Gastrocnemius medialis (tissue), 4 donors: ENCODE data around the gene VAV2. TPM values are rescaled to one million over a fixed set of nuclear protein-coding genes. Genes with fewer than 3 reads are reported as not detected.

Experiments
- ATAC-seq, 2 donors: fragments of 150-250 bp; one replicate each; pipeline ENCODE4 v1.9.1; 2016
- DNase-seq, 2 donors: peaks; one replicate each; pipeline ENCODE4 v3.0.0-alpha.2; 2019
- H3K27ac ChIP-seq, 4 donors: fragments of 200-600 bp; sonication (generic); 1 replicate in 1 of 4; 2 replicates in 3 of 4; pipeline ENCODE4 v1.5.1; 2016 to 2018; ENCODE audit warnings: mild to moderate bottlenecking in 2 of 4, moderate library complexity in 1 of 4
- H3K27me3 ChIP-seq, 3 donors: fragments of 200-600 bp; sonication (generic) in 2 of 3; 1 replicate in 1 of 3; 2 replicates in 2 of 3; pipeline versions ENCODE4 v1.5.1 to v1.6.0; 2016 to 2019; ENCODE audit warnings: mild to moderate bottlenecking in 1 of 3, moderate library complexity in 1 of 3
- H3K36me3 ChIP-seq, 2 donors: fragments of 200-600 bp; sonication (generic) in 1 of 2; one replicate each; pipeline ENCODE4 v1.5.1; 2017 to 2018
- H3K4me1 ChIP-seq, 2 donors: fragments of 200-600 bp; sonication (generic) in 1 of 2; one replicate each; pipeline ENCODE4 v1.5.1; 2016 to 2017; ENCODE audit warnings: mild to moderate bottlenecking in 2 of 2
- H3K4me3 ChIP-seq, 4 donors: fragments of 200-600 bp; sonication (generic) in 3 of 4; 1 replicate in 1 of 4; 2 replicates in 3 of 4; pipeline ENCODE4 v1.5.1; 2016 to 2019; ENCODE audit warnings: mild to moderate bottlenecking in 2 of 4
- H3K9me3 ChIP-seq, 3 donors: fragments of 200-600 bp; sonication (generic) in 2 of 3; 1 replicate in 1 of 3; 2 replicates in 2 of 3; pipeline ENCODE4 v1.5.1; 2016 to 2019
- POLR2A ChIP-seq, 2 donors: fragments of 450-650 bp; IDR thresholded peaks; one replicate each; pipeline ENCODE4 v1.6.1; 2017; ENCODE audit warnings: antibody characterized with exemption in 2 of 2, mild to moderate bottlenecking in 2 of 2, moderate library complexity in 2 of 2
- in situ Hi-C, 4 donors: fragments of 200-750 bp; cut with MboI; loops; one replicate each; pipeline versions ENCODE4 v1.15.0 to v1.8.0; 2017; ENCODE audit warnings: low sequenced_read_pairs in 4 of 4
- intact Hi-C: fragments of 100-400 bp; cut with DNase I; formaldehyde crosslinking; loops from one replicate; pipeline ENCODE4 v1.15.1; 2023; ENCODE audit warnings: low total_unique reads
- total RNA-seq, 4 donors: library from RNA; depleted of rRNA; stranded (reverse); fragments of >200 nt; gene quantifications; one replicate each; pipeline versions ENCODE4 v1.1.0 to v1.2.3, GENCODE V29; 2016
- TF ChIP-seq, protein P1 (sequence below), 5 experiments: fragments of 450-650 bp in 3 of 5; fragments of 200-600 bp in 2 of 5; sonication (generic) in 2 of 5; IDR thresholded peaks in 4 of 5; conservative IDR thresholded peaks in 1 of 5; 1 replicate in 4 of 5; 2 replicates in 1 of 5; pipeline ENCODE4 v1.5.1; 2016 to 2019; ENCODE audit warnings: antibody characterized with exemption in 5 of 5, mild to moderate bottlenecking in 3 of 5, moderate library complexity in 3 of 5

VAV2 gene
- total RNA-seq, 4 donors from 2014 or later = 0.51 to 1.2 (median 0.97) TPM

- Histone ChIP-seq H3K27ac (no peak overlapping the region), H3K4me3 (no peak overlapping the region), H3K9me3 (no peaks in the 10 kb centered on the region), H3K4me1 (peaks cover 3% of the 10 kb centered on the region in 2 donors), H3K27me3 (peaks cover 11 to 15% (median 11%) of the 10 kb centered on the region in 3 donors), H3K36me3 (no peaks in the 10 kb centered on the region)
- TF ChIP-seq, protein P1, sequence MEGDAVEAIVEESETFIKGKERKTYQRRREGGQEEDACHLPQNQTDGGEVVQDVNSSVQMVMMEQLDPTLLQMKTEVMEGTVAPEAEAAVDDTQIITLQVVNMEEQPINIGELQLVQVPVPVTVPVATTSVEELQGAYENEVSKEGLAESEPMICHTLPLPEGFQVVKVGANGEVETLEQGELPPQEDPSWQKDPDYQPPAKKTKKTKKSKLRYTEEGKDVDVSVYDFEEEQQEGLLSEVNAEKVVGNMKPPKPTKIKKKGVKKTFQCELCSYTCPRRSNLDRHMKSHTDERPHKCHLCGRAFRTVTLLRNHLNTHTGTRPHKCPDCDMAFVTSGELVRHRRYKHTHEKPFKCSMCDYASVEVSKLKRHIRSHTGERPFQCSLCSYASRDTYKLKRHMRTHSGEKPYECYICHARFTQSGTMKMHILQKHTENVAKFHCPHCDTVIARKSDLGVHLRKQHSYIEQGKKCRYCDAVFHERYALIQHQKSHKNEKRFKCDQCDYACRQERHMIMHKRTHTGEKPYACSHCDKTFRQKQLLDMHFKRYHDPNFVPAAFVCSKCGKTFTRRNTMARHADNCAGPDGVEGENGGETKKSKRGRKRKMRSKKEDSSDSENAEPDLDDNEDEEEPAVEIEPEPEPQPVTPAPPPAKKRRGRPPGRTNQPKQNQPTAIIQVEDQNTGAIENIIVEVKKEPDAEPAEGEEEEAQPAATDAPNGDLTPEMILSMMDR (IDR thresholded peaks at IDR 0.05 in 4 of 5, conservative IDR thresholded peaks at IDR 0.05 in 1 of 5) = no peak
- TF ChIP-seq POLR2A (IDR thresholded peaks at IDR 0.05) = no peak
- intact Hi-C loops (no loop called here), in situ Hi-C loops (no loop called here)
- ATAC-seq (no peak), DNase-seq (no peak)
These were observed 58.6 kb downstream of the VAV2 start for GRCh38 chr9:133933426-133934026.

DNA sequence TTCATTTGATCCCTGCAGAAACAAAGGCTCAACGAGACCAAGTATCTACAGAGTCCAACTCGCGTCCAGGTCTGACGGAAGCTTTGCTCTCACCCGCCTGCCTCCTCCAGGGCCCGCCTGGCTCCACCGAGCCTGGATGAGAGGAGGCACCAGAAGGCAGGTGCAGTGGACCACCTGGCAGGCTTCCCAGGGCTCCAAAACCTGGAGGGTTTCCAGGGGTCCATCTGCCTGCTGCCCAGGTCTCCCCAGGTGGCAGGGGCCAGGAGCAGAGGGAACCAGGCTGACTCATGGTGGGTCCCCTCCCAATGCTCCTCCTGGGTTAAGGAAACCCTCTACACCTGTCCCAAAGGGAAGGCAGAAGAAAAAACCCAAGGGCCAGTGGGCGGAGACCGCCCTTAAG is 59.5 kb downstream of the VAV2 start:
- no peaks in the 10 kb centered on the region for H3K36me3 ChIP-seq
- ATAC-seq (no peak), DNase-seq (no peak)
- in situ Hi-C loops (no loop called here), intact Hi-C loops (no loop called here)
- H3K27me3 ChIP-seq = peaks cover 11 to 15% (median 11%) of the 10 kb centered on the region in 3 donors
- H3K9me3 ChIP-seq = no peaks in the 10 kb centered on the region
- peaks cover 3% of the 10 kb centered on the region in 2 donors for H3K4me1 ChIP-seq
- H3K27ac ChIP-seq = no peak overlapping the region
- TF ChIP-seq POLR2A (IDR thresholded peaks at IDR 0.05) = no peak
- TF ChIP-seq, protein P1 (IDR thresholded peaks at IDR 0.05 in 4 of 5, conservative IDR thresholded peaks at IDR 0.05 in 1 of 5) = no peak
- no peak overlapping the region for H3K4me3 ChIP-seq

DNA sequence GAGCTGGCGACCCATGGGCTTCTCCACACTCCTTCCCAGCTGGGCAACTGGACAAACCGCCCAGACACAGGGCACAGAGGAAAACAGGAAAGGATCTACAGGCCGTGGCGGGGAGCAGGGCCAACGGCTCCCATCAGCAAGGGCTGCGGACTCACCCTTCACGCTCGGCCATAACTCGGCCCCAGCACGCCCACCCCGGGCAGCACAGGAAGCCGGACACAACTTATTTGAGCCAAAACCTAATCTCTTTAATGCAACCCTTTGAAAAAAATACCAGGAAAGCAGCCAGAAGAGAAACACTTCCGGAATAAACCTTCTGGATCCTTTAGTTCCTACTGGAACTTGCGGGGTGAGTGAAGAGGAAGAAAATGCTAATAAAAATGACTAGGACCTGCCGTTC is 59.9 kb downstream of the VAV2 start:
- H3K9me3 ChIP-seq = no peaks in the 10 kb centered on the region
- ATAC-seq (no peak), DNase-seq (no peak)
- TF ChIP-seq, protein P1 (IDR thresholded peaks at IDR 0.05 in 4 of 5, conservative IDR thresholded peaks at IDR 0.05 in 1 of 5) = no peak
- TF ChIP-seq POLR2A (IDR thresholded peaks at IDR 0.05) = no peak
- no peaks in the 10 kb centered on the region for H3K36me3 ChIP-seq
- in situ Hi-C loops = no loop called here
- intact Hi-C loops = no loop called here
- no peak overlapping the region for H3K27ac ChIP-seq
- peaks cover 3% of the 10 kb centered on the region in 2 donors for H3K4me1 ChIP-seq
- peaks cover 11 to 15% (median 11%) of the 10 kb centered on the region in 3 donors for H3K27me3 ChIP-seq
- no peak overlapping the region for H3K4me3 ChIP-seq

DNA sequence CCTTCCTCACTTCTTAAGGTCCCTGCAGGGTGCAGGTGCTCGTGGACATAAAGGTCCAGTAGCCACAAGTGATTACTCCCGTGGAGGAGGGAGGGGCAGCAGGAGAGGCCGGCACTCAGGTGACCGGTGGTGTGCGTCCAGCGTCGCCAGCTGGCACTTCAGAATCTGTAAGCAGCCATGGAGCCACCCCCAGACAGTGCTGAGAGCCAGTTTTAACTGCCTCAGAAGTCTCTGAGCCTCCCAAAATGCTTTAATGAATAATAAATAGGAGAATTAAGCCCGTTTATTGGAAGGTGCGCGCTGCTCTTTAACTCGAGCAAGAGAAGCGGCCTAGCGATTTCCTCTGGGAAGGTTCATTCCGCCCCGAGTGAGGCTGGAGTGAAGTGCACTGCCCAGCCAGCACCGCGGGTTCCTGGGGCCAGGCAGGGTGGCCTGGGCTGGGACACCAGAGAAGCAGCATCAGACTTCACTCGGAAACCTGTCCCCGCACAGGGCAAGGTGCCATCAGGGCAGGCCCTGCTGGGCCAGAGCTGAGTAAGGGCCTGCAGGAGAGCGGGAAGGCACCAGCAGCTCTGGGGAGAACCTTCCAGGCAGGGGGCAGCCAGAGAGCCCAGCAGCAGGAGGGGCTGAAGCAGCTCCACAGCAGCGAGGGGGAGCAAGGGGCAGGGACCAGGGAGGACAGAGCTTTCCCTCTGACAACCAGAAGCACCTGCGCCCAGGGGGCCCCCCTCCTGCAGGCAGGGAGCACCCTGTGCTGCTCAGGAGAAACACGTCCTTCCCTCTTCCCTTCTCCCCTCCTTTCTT is 61.2 kb downstream of the VAV2 start:
- Histone ChIP-seq H3K4me3 (no peak overlapping the region), H3K27ac (no peak overlapping the region), H3K9me3 (no peaks in the 10 kb centered on the region), H3K4me1 (peaks cover 2 to 3% of the 10 kb centered on the region in 2 donors), H3K27me3 (peaks cover 4 to 15% (median 9%) of the 10 kb centered on the region in 3 donors), H3K36me3 (no peaks in the 10 kb centered on the region)
- DNase-seq (no peak), ATAC-seq (no peak)
- intact Hi-C loops = no loop called here
- in situ Hi-C loops = no loop called here
- no peak for TF ChIP-seq POLR2A (IDR thresholded peaks at IDR 0.05)
- TF ChIP-seq, protein P1 (IDR thresholded peaks at IDR 0.05 in 4 of 5, conservative IDR thresholded peaks at IDR 0.05 in 1 of 5) = no peak
